Measurements from ENCODE around the gene PLBD2.

DNA sequence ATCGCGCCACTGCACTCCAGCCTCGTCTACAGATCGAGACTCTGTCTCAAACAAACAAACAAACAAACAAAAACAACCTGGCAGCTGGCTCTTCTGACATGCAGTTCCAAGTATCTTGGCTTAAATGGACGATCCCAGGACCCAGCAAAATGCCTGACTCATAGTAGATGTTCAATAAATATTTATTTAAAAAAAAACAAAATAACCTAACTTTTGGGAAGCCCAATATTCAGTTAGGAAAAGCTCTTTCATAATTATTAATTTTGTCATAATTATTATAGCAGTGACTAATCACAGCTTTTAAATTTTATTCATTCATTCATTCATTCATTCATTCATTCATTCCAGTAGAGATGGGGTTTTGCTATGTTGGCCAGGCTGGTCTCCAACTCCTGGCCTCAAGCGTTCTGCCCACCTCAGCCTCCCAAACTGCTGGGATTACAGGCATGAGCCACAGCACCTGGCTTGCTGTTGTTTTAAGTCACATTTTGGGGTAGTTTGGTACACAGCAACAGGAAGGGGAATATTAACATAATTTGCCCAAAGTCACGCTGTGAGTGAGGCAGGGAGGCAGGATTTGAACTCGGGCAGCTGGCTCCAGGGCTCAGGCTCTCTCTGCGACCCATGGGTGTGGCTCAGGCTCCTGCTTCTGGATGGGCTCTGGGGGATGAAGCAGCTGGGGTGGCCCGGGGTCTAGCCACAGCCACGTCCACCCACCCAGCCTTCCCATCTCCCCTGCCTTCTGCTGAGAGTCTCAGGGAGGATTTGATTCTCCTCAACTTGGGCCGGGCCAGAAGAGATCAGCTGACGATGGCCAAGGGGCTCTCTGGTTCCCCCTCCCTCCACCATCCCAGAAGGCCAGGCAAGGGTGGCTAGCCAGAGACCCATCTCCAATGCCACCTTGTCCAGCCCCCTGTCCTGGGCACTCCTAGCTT lies 42.9 kb downstream of the PLBD2 start:
- TF ChIP-seq, protein P1, sequence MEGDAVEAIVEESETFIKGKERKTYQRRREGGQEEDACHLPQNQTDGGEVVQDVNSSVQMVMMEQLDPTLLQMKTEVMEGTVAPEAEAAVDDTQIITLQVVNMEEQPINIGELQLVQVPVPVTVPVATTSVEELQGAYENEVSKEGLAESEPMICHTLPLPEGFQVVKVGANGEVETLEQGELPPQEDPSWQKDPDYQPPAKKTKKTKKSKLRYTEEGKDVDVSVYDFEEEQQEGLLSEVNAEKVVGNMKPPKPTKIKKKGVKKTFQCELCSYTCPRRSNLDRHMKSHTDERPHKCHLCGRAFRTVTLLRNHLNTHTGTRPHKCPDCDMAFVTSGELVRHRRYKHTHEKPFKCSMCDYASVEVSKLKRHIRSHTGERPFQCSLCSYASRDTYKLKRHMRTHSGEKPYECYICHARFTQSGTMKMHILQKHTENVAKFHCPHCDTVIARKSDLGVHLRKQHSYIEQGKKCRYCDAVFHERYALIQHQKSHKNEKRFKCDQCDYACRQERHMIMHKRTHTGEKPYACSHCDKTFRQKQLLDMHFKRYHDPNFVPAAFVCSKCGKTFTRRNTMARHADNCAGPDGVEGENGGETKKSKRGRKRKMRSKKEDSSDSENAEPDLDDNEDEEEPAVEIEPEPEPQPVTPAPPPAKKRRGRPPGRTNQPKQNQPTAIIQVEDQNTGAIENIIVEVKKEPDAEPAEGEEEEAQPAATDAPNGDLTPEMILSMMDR (IDR thresholded peaks at IDR 0.05): no peak
- no peak for TF ChIP-seq POLR2A (IDR thresholded peaks at IDR 0.05)

Measured in body of pancreas (tissue), 4 donors.